HS-5 (cell line): ENCODE measurements around the gene OBP2B.
"Not testable (repeated sequence)": the region's sequence is repeated elsewhere in the genome, so short reads cannot be mapped to it uniquely, and the experiment has no call there.

Source experiments
- DNase-seq: peaks from one replicate; pipeline ENCODE4 v3.0.0-alpha.2; 2012; ENCODE audit warnings: low read depth

The OBP2B gene, protein sequence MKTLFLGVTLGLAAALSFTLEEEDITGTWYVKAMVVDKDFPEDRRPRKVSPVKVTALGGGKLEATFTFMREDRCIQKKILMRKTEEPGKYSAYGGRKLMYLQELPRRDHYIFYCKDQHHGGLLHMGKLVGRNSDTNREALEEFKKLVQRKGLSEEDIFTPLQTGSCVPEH

DNA sequence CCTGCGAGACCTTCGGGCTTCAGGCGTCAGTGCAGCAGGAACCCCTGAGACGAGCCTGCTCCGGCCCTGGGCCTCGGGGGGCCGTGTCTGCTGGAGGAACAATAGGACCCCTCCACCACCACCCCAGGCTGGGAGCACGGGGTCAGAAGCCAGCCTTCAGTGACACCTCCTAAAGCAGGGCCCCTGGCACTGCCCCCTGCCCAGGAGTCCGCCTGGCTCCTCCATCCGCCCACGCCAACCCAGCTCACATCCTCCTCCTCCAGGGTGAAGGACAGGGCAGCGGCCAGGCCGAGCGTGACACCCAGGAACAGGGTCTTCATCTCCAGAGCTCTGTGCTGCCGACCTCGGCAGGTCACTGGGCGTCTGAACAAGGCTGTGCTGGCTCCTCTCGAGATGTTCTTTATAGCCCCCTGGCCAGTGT lies at the start of gene OBP2B:
TSS of gene OBP2B (minus strand) at position 371 of the 421 bp plus-strand sequence. CDS start at position 320, 51 bp downstream.
- DNase-seq, result not testable (repeated sequence)

- no peak for DNase-seq
Measured at GRCh38 chr9:133258061-133259015, 49.3 kb upstream of the OBP2B start.

DNA sequence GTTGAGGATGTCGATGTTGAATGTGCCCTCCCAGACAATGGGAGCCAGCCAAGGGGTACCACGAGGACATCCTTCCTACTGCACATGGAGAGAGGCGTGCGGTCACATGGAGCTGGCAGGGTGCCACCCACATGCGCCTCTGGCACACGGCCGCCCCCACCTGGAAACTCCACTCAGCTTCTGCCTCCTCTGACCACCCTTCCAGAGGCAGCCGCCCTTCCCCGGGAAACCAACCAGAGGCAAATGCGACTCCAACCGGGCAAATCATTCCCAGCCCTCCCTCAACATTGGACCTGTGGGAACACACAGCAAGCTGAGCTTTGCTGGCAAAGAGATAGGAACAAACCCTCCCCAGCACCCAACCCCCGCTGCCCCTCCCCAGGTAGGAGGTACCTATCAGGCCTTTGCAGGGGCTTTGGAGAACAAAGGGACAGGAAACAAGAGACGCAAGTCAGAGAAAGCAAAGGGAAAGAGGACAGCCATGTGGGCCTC lies 48.5 kb upstream of the OBP2B start:
- DNase-seq, result no peak

- DNase-seq, result no peak
Measured at GRCh38 chr9:133256686-133257091, 47.6 kb upstream of the OBP2B start.

DNA sequence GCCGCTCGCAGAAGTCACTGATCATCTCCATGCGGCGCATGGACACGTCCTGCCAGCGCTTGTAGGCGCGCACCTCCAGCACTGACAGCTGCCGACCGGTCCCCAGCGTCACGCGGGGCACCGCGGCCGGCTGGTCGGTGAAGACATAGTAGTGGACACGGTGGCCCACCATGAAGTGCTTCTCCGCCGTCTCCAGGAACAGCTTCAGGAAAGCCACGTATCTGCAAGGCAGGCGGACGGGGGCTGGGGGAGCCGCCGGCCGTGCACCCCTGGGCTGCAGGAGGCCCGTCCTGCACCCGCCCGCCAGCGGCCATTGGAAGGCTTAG lies 47.0 kb upstream of the OBP2B start:
- DNase-seq, result no peak

DNA sequence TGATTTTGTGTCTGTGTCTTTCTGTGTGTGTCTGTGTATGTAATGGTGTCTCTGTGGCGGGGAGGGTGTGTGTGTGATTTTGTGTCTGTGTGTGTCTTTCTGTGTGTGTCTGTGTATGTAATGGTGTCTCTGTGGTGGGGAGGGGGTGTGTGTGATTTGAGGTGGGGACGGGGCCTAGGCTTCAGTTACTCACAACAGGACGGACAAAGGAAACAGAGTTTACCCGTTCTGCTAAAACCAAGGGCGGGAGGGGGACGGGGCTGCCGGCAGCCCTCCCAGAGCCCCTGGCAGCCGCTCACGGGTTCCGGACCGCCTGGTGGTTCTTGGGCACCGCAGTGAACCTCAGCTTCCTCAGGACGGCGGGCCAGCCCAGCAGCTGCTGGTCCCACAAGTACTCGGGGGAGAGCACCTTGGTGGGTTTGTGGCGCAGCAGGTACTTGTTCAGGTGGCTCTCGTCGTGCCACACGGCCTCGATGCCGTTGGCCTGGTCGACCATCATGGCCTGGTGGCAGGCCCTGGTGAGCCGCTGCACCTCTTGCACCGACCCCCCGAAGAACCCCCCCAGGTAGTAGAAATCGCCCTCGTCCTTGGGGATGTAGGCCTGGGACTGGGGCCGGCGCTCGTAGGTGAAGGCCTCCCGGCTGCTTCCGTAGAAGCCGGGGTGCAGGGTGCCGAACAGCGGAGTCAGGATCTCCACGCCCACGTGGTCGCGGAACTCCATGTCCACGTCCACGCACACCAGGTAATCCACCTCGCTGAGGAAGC lies 46.5 kb upstream of the OBP2B start:
- DNase-seq, result no peak

DNA sequence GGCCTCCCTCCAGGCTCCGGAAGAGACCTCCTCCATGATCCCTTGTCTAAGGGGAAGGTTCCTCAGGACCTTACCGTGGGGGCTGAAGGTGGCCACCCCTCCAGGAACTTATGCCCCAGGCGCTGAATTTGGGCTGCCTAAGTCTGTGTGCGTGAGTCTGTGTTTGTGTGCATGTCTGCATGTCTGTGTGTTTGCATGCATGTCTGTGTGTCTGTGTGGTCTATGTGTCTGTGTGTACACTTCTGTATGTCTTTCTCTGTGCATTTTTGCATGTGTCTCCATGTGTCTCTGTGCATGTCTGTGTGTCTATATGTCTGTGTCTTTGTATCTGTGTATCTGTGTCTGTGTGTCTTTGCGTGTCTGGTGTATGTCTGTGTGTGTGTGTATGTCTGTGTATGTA lies 45.4 kb upstream of the OBP2B start:
- DNase-seq, result no peak

DNA sequence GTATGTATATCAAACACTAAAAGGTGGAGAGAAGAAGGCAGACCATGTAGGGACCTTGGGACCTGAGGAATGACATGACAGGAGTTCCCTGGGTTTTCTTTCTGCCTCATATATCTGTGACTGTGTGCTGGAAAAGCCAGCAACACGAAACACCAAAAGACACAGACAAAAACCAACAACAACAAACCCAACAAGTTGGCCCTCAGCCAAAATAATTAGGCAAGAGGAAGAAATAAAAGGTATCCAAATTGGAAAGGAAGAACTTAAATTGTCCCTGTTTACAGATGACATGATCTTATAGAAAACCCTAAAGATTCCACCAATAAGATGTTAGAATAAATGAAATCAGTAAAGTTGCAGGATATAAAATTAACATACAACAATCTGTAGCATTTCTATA lies 44.2 kb upstream of the OBP2B start:
- no peak for DNase-seq

GRCh38 chr9:133252301-133253020 lies 43.4 kb upstream of the OBP2B start:
- DNase-seq, result no peak

GRCh38 chr9:133251773-133252172 lies 42.7 kb upstream of the OBP2B start:
- DNase-seq, result no peak

- DNase-seq, result not testable (repeated sequence)
Measured at GRCh38 chr9:133251221-133251620, 42.2 kb upstream of the OBP2B start.

DNA sequence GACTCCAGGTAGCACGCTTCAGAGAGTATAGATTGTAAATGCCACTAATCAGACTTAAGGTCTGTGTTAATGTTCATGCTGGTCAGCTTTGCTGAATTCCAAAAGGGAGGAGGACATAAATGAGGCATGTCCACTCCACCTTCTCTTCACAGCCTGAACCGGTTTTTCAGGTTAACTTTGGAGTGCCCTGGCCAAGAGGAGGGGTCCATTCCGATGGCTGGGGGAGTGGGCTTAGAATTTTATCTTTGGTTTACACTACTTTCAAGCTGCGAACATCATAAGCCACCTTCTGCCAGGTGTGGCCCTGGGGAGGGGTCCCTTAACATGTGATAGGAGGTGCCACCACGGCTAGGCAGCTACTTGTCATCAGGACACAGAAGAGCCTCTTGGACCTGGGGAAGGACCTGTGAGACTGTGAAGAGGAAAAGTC lies 41.7 kb upstream of the OBP2B start:
- DNase-seq, result no peak

DNA sequence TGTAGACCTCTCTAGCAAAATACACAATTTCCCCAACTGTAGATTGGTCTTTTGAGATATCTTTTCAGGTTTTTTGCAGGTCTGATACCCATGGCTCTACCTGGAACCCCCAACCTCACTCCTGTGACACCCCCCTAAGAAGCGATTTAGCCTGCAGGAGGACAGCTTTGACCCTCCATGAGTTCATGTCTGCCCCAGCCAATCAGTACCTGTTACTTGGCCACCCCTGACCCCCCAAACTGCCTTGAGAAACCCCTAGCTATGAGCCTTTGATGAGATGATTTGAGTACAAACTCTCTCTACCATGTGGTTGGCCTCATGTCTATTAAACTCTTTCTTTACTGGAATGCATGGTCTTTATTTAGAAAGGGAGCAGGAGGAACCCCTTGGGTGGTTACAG lies 40.3 kb upstream of the OBP2B start:
- no peak for DNase-seq

GRCh38 chr9:133248726-133249295 lies 39.8 kb upstream of the OBP2B start:
- no peak for DNase-seq

DNA sequence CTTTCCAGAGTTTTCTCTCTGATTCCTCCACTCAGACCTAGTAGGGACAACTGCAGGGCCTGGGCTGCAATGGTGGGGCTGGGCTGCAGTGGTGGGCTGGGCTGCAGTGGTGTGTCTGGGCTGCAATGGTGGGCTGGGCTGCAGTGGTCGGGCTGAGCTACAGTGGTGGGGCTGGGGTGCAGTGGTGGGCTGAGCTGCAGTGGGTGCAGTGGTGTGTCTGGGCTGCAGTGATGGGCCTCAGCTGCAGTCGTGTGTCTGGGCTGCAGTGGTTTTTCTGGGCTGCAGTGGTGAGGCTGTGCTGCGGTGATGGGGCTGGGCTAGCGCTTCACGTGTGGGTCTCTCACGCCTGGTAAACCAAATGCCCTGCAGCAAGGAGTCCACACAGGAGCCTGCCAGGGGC lies 38.6 kb upstream of the OBP2B start:
- DNase-seq, result no peak

- DNase-seq, result no peak
Measured at GRCh38 chr9:133246991-133247390, 37.9 kb upstream of the OBP2B start.

- DNase-seq, result no peak
Measured at GRCh38 chr9:133246562-133246961, 37.5 kb upstream of the OBP2B start.

GRCh38 chr9:133242991-133243390 lies 33.9 kb upstream of the OBP2B start:
- DNase-seq, result no peak

GRCh38 chr9:133242241-133242640 lies 33.2 kb upstream of the OBP2B start:
- no peak for DNase-seq

DNA sequence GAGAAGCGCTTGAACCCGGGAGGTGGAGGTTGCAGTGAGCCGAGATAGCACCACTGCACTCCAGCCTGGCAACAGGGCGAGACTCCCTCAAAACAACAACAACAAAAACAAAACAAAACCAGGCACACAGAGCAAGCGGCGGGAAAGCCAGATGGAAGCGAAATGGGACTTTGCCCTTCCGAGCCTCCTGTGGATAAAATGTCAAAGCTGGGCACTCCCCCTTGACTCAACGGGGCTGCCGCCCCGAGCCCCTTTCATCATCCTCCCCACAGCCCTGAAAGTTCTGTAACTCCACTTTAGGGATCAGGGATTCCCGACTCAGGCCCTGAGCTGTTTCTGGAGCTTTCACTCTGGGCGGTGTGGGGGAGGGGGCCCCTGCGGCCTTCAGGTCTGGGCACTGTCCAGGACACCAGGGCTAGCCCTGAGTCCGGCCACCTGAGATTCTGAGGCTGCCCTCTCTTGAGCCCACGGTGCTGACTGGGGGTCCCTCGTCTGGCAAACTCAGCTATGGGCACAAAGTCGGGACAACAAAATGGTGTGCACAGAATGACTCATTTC lies 30.6 kb upstream of the OBP2B start:
- no peak for DNase-seq

GRCh38 chr9:133238851-133239532 lies 29.9 kb upstream of the OBP2B start:
- no peak for DNase-seq
